HCT116 (cell line): ENCODE results near the gene ZBTB20.

Experiments used
- CEBPB ChIP-seq: IDR thresholded peaks from 2 replicates; pipeline ENCODE4 v1.6.1; 2012; ENCODE audit warnings: low read depth
- EZH2 ChIP-seq: fragments of 200-600 bp; sonication (generic); IDR thresholded peaks from 2 replicates; pipeline ENCODE4 v1.6.1; 2017; ENCODE audit warnings: antibody characterized with exemption, mixed run types
- EZH2phosphoT487 ChIP-seq: fragments of 200-600 bp; IDR thresholded peaks from 2 replicates; pipeline ENCODE4 v1.6.1; 2018; ENCODE audit warnings: antibody characterized with exemption, borderline replicate concordance
- MAX ChIP-seq: IDR thresholded peaks from 2 replicates; pipeline ENCODE4 v1.6.1; 2012
- POLR2A ChIP-seq: IDR thresholded peaks from 2 replicates; pipeline ENCODE4 v1.7.0; 2011; ENCODE audit warnings: borderline replicate concordance; ENCODE audit not compliant: insufficient read depth, insufficient read length; ENCODE audit errors: extremely low read depth
- SP1 ChIP-seq: IDR thresholded peaks from 2 replicates; pipeline ENCODE4 v1.6.1; 2012; ENCODE audit warnings: low read depth
- YY1 ChIP-seq: IDR thresholded peaks from 2 replicates; pipeline ENCODE4 v1.6.1; 2011; ENCODE audit warnings: low read length, low read depth, moderate library complexity, mild to moderate bottlenecking; ENCODE audit not compliant: insufficient replicate concordance; ENCODE audit errors: extremely low read depth
- TF ChIP-seq, protein P1 (sequence below), 3 experiments: fragments of 200-600 bp in 1 of 3; sonication (generic) in 1 of 3; IDR thresholded peaks in 2 of 3; conservative IDR thresholded peaks in 1 of 3; 2 replicates each; pipeline ENCODE4 v1.5.1; 2012 to 2017; ENCODE audit warnings: low read depth in 2 of 3, low read length in 2 of 3, antibody characterized with exemption in 1 of 3, borderline replicate concordance in 1 of 3, control low read depth in 1 of 3, mild to moderate bottlenecking in 1 of 3, mixed read lengths in 1 of 3, mixed run types in 1 of 3, moderate library complexity in 1 of 3; ENCODE audit not compliant: insufficient read depth in 1 of 3

DNA sequence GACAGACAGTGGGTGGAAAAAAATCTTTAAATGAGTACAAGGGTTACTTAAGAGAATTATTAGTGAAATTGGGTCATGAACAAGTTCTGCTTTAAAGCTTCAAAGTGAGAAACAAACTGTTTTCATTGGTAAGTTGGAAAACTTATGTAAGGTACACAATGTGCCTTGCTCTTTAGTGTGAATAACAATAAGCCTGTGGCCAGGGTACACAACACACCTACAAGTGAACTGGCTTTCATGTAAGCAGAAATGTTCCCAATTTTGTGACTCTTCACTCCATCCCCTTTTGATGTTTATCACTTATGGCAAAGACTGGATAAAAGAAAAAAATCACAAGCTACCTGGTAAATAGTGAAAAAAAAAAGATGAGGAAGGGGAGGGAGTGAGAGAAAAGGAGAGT, 253.7 kb downstream of the ZBTB20 start:
- TF ChIP-seq, protein P1, sequence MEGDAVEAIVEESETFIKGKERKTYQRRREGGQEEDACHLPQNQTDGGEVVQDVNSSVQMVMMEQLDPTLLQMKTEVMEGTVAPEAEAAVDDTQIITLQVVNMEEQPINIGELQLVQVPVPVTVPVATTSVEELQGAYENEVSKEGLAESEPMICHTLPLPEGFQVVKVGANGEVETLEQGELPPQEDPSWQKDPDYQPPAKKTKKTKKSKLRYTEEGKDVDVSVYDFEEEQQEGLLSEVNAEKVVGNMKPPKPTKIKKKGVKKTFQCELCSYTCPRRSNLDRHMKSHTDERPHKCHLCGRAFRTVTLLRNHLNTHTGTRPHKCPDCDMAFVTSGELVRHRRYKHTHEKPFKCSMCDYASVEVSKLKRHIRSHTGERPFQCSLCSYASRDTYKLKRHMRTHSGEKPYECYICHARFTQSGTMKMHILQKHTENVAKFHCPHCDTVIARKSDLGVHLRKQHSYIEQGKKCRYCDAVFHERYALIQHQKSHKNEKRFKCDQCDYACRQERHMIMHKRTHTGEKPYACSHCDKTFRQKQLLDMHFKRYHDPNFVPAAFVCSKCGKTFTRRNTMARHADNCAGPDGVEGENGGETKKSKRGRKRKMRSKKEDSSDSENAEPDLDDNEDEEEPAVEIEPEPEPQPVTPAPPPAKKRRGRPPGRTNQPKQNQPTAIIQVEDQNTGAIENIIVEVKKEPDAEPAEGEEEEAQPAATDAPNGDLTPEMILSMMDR (IDR thresholded peaks at IDR 0.05 in 2 of 3, conservative IDR thresholded peaks at IDR 0.05 in 1 of 3; ENCODE audit: borderline replicate concordance in 1 of 3, insufficient read depth in 1 of 3, low read depth in 2 of 3, low read length in 2 of 3) = no peak
- TF ChIP-seq POLR2A (no peak), EZH2phosphoT487 (no peak), MAX (no peak), EZH2 (no peak), SP1 (no peak), CEBPB (no peak), YY1 (no peak)
